ENCODE measurements around the gene ENTPD1.
"Not testable (repeated sequence)": the region's sequence is repeated elsewhere in the genome, so short reads cannot be mapped to it uniquely, and the experiment has no call there.

ENTPD1 gene

DNA sequence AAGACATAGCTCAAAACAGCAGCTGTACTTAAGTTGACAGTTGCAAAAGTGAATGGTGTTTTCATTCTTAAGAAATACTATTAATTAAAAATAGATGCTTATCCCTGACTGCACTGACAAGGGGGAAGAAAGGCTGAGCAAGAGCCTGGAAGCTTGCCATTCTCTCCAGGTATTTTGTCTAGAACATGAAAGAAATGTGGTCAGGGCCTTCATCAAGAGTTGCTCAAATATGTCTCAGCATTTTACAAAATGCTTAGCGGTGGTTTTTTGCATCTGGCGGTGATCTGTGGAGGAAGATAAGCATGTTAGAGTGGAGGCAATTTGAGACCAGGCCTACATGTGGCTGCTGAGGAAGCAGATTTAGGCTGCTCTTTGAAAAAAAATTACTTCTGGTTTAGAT is 105.4 kb downstream of the ENTPD1 start:
- DNase-seq (ENCODE audit: low read depth in 2 of 2, low spot score in 1 of 2) = no peak

DNA sequence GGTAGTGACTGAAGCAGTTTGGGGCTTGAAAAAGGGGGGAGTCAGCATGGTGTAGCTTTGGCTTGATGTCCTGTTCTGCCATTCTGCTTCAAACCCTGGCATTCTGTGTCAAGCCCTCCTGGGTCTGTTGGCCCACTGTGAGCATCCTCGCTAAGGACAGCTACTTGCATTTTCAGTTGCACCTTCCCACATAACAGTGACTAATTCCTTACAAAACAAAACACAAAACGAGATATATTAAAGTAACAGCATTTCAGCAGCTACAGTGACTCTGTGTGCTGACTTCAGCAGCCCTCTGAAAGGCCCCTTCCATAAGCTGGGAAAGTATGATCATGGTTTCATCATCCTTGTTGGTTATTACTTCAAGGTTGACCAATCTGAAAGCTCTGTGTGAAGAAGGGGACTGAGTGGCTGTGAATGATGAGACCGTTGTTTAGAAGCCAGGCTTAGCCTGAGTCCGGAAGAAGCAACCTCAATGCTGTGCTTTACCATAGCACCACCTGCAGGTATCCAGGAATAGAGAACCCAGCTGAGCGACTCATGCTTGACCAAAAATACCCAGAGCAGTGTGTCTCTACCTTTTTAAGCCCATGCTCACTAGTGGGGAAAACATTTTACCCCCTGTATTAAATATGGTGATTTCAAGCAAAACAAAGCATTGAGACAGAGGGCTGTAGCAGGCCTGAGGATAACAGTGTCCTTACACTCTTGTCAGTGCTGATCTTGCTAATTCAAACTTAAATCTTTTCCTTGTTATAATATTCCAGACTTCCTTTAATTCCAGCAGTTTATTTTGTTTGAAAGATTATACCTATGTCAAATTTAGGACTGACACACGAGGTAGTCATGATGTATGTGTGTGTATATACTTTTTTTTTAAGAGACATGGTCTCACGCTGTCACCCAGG is 109.2 kb downstream of the ENTPD1 start:
- peak in 1 of 2 donors; percentile 2 for DNase-seq (ENCODE audit: low read depth in 2 of 2, low spot score in 1 of 2)

DNA sequence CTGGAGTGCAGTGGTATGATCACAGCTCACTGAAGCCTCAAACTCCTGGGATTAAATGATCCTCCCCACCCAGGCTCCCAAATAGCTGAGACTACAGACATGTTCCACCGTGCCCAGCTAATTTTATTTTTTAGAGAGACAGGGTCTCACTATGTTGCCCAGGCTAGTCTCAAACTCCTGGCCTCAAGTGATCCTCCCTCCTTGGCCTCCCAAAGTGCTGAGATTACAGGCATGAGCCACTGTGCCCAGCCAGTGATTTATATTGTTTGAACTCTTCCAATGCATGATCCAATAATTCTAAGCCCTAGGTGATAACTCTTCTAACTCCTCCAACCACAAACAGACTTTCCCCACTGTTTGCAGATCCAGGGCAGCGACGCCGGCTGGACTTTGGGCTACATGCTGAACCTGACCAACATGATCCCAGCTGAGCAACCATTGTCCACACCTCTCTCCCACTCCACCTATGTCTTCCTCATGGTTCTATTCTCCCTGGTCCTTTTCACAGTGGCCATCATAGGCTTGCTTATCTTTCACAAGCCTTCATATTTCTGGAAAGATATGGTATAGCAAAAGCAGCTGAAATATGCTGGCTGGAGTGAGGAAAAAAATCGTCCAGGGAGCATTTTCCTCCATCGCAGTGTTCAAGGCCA is 110.0 kb downstream of the ENTPD1 start:
- DNase-seq (ENCODE audit: low read depth in 2 of 2, low spot score in 1 of 2) = no peak

GRCh38 chr10:95866467-95866842 is 110.5 kb downstream of the ENTPD1 start:
- no peak for DNase-seq (ENCODE audit: low read depth in 2 of 2, low spot score in 1 of 2)

DNA sequence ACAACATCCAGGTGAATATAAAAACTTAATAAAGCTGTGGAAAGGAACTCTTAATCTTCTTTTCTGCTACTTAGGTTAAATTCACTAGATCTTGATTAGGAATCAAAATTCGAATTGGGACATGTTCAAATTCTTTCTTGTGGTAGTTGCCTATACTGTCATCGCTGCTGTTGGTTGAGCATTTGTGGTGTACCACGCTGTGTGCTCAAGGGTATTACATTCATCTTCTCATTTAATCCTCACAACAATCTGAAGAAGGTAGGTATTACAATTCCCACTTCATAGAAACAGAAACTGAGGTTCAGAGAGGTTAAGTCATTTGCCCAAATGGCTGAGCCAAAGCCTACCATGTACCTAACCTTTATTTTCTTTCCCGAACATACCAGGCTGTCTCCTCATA is 111.9 kb downstream of the ENTPD1 start:
- DNase-seq (ENCODE audit: low read depth in 2 of 2, low spot score in 1 of 2) = no peak

- no peak for DNase-seq (ENCODE audit: low read depth in 2 of 2, low spot score in 1 of 2)
Measured at GRCh38 chr10:95872158-95872711, 116.3 kb downstream of the ENTPD1 start.

- no peak for DNase-seq (ENCODE audit: low read depth in 2 of 2, low spot score in 1 of 2)
Measured at GRCh38 chr10:95873139-95873538, 117.2 kb downstream of the ENTPD1 start.

- no peak for DNase-seq (ENCODE audit: low read depth in 2 of 2, low spot score in 1 of 2)
Measured at GRCh38 chr10:95873651-95874050, 117.7 kb downstream of the ENTPD1 start.

GRCh38 chr10:95874783-95875182 is 118.8 kb downstream of the ENTPD1 start:
- not testable (repeated sequence) for DNase-seq (ENCODE audit: low read depth in 2 of 2, low spot score in 1 of 2)

GRCh38 chr10:95876756-95877155 is 120.8 kb downstream of the ENTPD1 start:
- no peak for DNase-seq (ENCODE audit: low read depth in 2 of 2, low spot score in 1 of 2)

DNA sequence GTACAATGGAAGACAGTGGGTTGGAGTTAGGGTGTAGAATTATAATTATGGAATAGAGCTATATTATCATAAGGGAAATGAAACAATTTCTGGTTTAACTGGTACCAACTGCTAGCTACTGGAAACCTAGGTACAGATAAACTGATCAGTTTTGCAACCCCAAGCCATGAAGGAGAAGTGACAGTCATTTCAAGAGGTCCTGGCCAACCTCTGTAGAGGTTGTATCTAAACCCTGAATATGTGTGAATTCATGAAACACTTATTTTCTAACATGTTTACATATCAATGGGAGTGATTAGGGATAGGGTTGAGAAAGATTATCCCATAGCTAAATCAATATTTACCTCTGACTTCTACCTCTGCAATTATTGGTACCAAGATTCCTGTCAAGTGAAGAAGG is 121.9 kb downstream of the ENTPD1 start:
- DNase-seq (ENCODE audit: low read depth in 2 of 2, low spot score in 1 of 2) = no peak

DNA sequence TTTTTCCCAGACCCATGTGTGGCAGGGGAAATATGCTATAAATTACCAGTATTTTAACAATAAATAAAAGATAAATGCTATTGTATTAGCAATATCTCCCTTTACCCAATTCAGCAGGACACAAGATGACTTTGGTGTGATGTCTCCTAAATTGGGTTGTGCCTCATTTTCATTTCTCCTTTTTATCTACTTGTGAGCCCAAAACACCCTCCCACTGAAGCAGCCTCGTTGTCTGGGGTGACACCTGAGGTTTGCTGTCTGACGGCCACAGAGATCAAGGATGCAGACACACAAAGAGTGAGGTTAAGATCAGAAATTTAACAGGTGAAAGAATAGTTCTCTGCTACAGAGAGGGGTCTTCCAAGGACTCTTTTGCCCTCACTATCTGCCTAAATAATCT is 124.7 kb downstream of the ENTPD1 start:
- no peak for DNase-seq (ENCODE audit: low read depth in 2 of 2, low spot score in 1 of 2)

- DNase-seq (ENCODE audit: low read depth in 2 of 2, low spot score in 1 of 2) = no peak
Measured at GRCh38 chr10:95881316-95881715, 125.4 kb downstream of the ENTPD1 start.

- DNase-seq (ENCODE audit: low read depth in 2 of 2, low spot score in 1 of 2) = no peak
Measured at GRCh38 chr10:95889830-95890229, 133.9 kb downstream of the ENTPD1 start.

GRCh38 chr10:95896071-95896850 is 140.3 kb downstream of the ENTPD1 start:
- no peak for DNase-seq (ENCODE audit: low read depth in 2 of 2, low spot score in 1 of 2)

DNA sequence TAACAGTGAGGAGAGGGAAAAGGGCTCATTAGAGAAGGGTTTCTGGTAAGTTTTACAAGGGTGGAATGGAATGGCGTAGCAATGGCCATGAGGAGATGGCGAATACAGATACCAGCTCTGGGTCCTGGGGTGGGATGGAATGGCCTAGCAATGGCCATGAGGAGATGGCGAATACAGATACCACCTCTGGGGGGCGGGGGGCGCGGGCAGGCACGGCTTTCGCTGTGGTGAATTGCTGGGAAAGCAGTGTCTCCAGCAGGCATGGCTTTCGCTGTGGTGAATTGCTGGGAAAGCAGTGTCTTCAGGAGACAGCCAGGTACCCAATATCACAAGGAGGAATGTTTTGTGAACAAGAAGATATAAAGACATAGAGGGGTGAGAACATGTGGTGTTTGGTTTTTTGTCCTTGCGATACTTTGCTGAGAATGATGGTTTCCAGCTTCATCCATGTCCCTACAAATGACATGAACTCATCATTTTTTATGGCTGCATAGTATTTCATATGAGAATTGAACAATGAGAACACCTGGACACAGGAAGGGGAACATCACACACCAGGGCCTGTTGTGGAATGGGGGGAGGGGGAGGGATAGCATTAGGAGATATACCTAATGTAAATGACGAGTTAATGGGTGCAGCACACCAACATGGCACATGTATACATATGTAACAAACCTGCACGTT is 150.1 kb downstream of the ENTPD1 start:
- DNase-seq (ENCODE audit: low read depth in 2 of 2, low spot score in 1 of 2) = not testable (repeated sequence)

DNA sequence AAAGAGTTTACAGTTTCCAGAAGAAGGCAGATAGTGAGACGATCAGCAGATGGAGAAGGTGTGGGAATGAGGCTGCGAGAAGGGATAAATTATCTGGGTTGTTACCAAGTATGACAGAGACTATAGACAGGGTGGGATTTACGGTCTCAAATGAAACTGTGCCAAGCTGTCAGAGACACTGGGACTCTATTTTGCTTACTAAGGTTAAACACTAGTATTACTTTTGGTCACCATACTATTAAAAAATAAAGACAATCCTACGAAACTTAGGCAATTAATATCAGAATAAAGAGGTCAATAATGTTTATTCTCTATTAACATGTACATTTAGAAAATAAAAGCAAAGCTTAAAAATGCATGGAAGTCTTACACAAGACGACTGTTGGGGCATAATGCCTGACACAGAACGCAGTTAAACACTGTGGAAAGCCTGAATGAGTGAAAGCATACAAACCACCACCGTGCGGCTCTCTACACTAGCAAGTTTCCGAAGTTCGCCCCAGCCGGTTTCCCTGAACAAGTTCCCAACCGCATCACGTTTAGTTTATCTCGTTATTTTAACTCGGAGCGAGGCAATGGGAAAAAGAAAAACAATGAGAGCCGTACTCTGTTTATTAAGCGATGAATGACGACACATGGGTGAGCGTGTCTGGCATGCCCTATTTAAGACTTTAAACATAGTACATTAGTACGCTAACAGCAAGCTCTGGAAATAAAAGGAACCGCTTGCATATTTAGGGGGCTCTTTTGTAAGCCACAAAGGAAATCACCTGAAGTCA is 150.9 kb downstream of the ENTPD1 start:
- peak; percentile 5 to 8 for DNase-seq (ENCODE audit: low read depth in 2 of 2, low spot score in 1 of 2)

- DNase-seq (ENCODE audit: low read depth in 2 of 2, low spot score in 1 of 2) = peak; percentile 10 to 33
Measured at GRCh38 chr10:95907456-95908253, 151.7 kb downstream of the ENTPD1 start, which contains the start of gene CC2D2B. Gene CC2D2B, plus strand, starts transcription at chr10:95907975. Its CDS starts 3,349 bp downstream, at chr10:95911324.

- no peak for DNase-seq (ENCODE audit: low read depth in 2 of 2, low spot score in 1 of 2)
Measured at GRCh38 chr10:95908450-95908849, 152.5 kb downstream of the ENTPD1 start.
